ENCODE measurements around the gene SMG5.

GRCh38 chr1:156236164-156236563 is 46.5 kb downstream of the SMG5 start:
- no peak for TF ChIP-seq POLR2AphosphoS5 (IDR thresholded peaks at IDR 0.05; ENCODE audit: low read depth)
- no peak for TF ChIP-seq CTCF (conservative IDR thresholded peaks at IDR 0.05; ENCODE audit: low read depth in 2 of 2)
- TF ChIP-seq EZH2 (IDR thresholded peaks at IDR 0.05; ENCODE audit: low read depth, unreplicated experiment), result no peak
- no peak for TF ChIP-seq CREB1 (CRISPR knock-in tag; IDR thresholded peaks at IDR 0.05; ENCODE audit: low read depth)
- no peak for TF ChIP-seq STAT1 (IDR thresholded peaks at IDR 0.05; ENCODE audit: unreplicated experiment)
- no peak for TF ChIP-seq REST (IDR thresholded peaks at IDR 0.05; ENCODE audit: unreplicated experiment)
- TF ChIP-seq EZH2phosphoT487 (IDR thresholded peaks at IDR 0.05; ENCODE audit: unreplicated experiment), result no peak
- TF ChIP-seq JUNB (IDR thresholded peaks at IDR 0.05; ENCODE audit: unreplicated experiment), result no peak
- no peak for TF ChIP-seq ZNF331 (CRISPR knock-in tag; IDR thresholded peaks at IDR 0.05; ENCODE audit: low read depth)
- TF ChIP-seq ZNF114 (CRISPR knock-in tag; IDR thresholded peaks at IDR 0.05), result no peak
- no peak for TF ChIP-seq NANOG (IDR thresholded peaks at IDR 0.05; ENCODE audit: borderline replicate concordance)
- no peak for TF ChIP-seq ETS1 (IDR thresholded peaks at IDR 0.05)
- TF ChIP-seq ZNF462 (CRISPR knock-in tag; IDR thresholded peaks at IDR 0.05), result no peak

Measured in GM23338 (cell line).